AG10803 (cell line): ENCODE results near the gene YEATS4.

ENCODE experiments used
- DNase-seq: peaks from one replicate; pipeline ENCODE4 v3.0.0; 2010; ENCODE audit warnings: low read depth
- H3K4me3 ChIP-seq: 2 replicates; pipeline ENCODE4 v1.5.1; 2011; ENCODE audit warnings: mild to moderate bottlenecking, low read length, control low read depth
- CTCF ChIP-seq: conservative IDR thresholded peaks from 2 replicates; pipeline ENCODE4 v1.5.1; 2011; ENCODE audit warnings: mild to moderate bottlenecking, low read length, control low read depth, inconsistent platforms

YEATS4 gene

GRCh38 chr12:69343885-69344612 is 15.5 kb upstream of the YEATS4 start:
- H3K4me3 ChIP-seq: no peak overlapping the region
- no peak for TF ChIP-seq CTCF
- DNase-seq: no peak

- no peak for DNase-seq
- H3K4me3 ChIP-seq: no peak overlapping the region
- no peak for TF ChIP-seq CTCF
Observed at GRCh38 chr12:69345077-69345476, 14.5 kb upstream of the YEATS4 start.

- H3K4me3 ChIP-seq: no peak overlapping the region
- TF ChIP-seq CTCF: no peak
- DNase-seq: no peak
Observed at GRCh38 chr12:69345742-69346141, 13.8 kb upstream of the YEATS4 start.

GRCh38 chr12:69348162-69348938 is 11.2 kb upstream of the YEATS4 start, which contains the start of gene LYZ:
TSS of gene LYZ (plus strand) at chr12:69348381. CDS start at chr12:69348409, 28 bp downstream.
- TF ChIP-seq CTCF: no peak
- H3K4me3 ChIP-seq: no peak within 1 kb of the TSS
- no peak for DNase-seq

- no peak for DNase-seq
- TF ChIP-seq CTCF: no peak
- no peak overlapping the region for H3K4me3 ChIP-seq
Observed at GRCh38 chr12:69350002-69350626, 9.4 kb upstream of the YEATS4 start.

GRCh38 chr12:69350777-69351176 is 8.8 kb upstream of the YEATS4 start:
- no peak for TF ChIP-seq CTCF
- no peak for DNase-seq
- no peak overlapping the region for H3K4me3 ChIP-seq
